Kidney epithelial cell (primary cell): ENCODE measurements around the gene MCM3. TPM values are rescaled to one million over a fixed set of nuclear protein-coding genes. Genes with fewer than 3 reads are reported as not detected.
A peak's percentile ranks its signal among the peaks of the same experiment; 100 is the strongest.

Experiments
- DNase-seq: peaks from one replicate; pipeline ENCODE4 v3.0.0-alpha.2; 2010; ENCODE audit warnings: low read depth
- H3K27me3 ChIP-seq: 2 replicates; pipeline ENCODE4 v1.6.0; 2011; ENCODE audit warnings: low read length; ENCODE audit not compliant: control insufficient read depth, insufficient read depth
- H3K36me3 ChIP-seq: 2 replicates; pipeline ENCODE4 v1.5.1; 2011; ENCODE audit warnings: low read length; ENCODE audit not compliant: control insufficient read depth, insufficient read depth
- H3K4me3 ChIP-seq: 2 replicates; pipeline ENCODE4 v1.5.1; 2011; ENCODE audit warnings: low read depth, mild to moderate bottlenecking, control low read depth, low read length
- CTCF ChIP-seq: IDR thresholded peaks from 2 replicates; pipeline ENCODE4 v1.5.1; 2011; ENCODE audit warnings: mild to moderate bottlenecking, moderate library complexity, low read length, control low read depth, inconsistent platforms; ENCODE audit not compliant: insufficient read depth, poor library complexity, severe bottlenecking
- total RNA-seq: library from RNA; depleted of rRNA; stranded (reverse); fragments of >200 nt; gene quantifications from 2 replicates; pipeline ENCODE4 v1.2.3, GENCODE V29; 2015

MCM3 gene
- total RNA-seq, 1 donor from 2014 or later: 37.1 TPM

- Histone ChIP-seq H3K27me3 (no peaks in the 10 kb centered on the region), H3K4me3 (no peak overlapping the region), H3K36me3 (no peaks in the 10 kb centered on the region)
- TF ChIP-seq CTCF: no peak
- no peak for DNase-seq
Measured at GRCh38 chr6:52276130-52276529, 8.4 kb downstream of the MCM3 start.

- no peak for DNase-seq
- TF ChIP-seq CTCF: no peak
- Histone ChIP-seq H3K27me3 (no peaks in the 10 kb centered on the region), H3K4me3 (no peak overlapping the region), H3K36me3 (no peaks in the 10 kb centered on the region)
Measured at GRCh38 chr6:52271852-52272460, 12.6 kb downstream of the MCM3 start.

GRCh38 chr6:52263709-52264540, 20.6 kb downstream of the MCM3 start:
- peaks cover 5% of the 10 kb centered on the region for H3K36me3 ChIP-seq
- no peak overlapping the region for H3K4me3 ChIP-seq
- H3K27me3 ChIP-seq: no peaks in the 10 kb centered on the region
- peak; percentile 97 for TF ChIP-seq CTCF
- peak; percentile 29 for DNase-seq

- Histone ChIP-seq H3K4me3 (no peak overlapping the region), H3K27me3 (no peaks in the 10 kb centered on the region), H3K36me3 (peaks cover 5% of the 10 kb centered on the region)
- no peak for DNase-seq
- TF ChIP-seq CTCF: no peak
Measured at GRCh38 chr6:52262620-52263344, 21.8 kb downstream of the MCM3 start.

- no peak for DNase-seq
- no peak for TF ChIP-seq CTCF
- H3K27me3 ChIP-seq: no peaks in the 10 kb centered on the region
- no peak overlapping the region for H3K4me3 ChIP-seq
- H3K36me3 ChIP-seq: peaks cover 3% of the 10 kb centered on the region
Measured at GRCh38 chr6:52261229-52261628, 23.3 kb downstream of the MCM3 start.
